Liver (tissue), 9 donors: ENCODE results near the gene MYRF. TPM values are rescaled to one million over a fixed set of nuclear protein-coding genes. Genes with fewer than 3 reads are reported as not detected.

Experiments
- DNase-seq: peaks from one replicate; pipeline ENCODE4 v3.0.0-alpha.2; 2017; ENCODE audit warnings: low spot score
- H3K27ac ChIP-seq, 2 donors: one replicate each; pipeline ENCODE4 v1.7.0; 2013; ENCODE audit warnings: inconsistent platforms in 2 of 2, low read length in 2 of 2, control low read depth in 1 of 2, low read depth in 1 of 2, mild to moderate bottlenecking in 1 of 2
- H3K27me3 ChIP-seq, 4 donors: one replicate each; pipeline versions ENCODE4 v1.6.1 to v1.7.0; 2013; ENCODE audit warnings: low read length in 3 of 4, inconsistent platforms in 1 of 4, mild to moderate bottlenecking in 1 of 4, moderate library complexity in 1 of 4; ENCODE audit not compliant: control insufficient read depth in 4 of 4, insufficient read depth in 4 of 4
- H3K36me3 ChIP-seq, 4 donors: one replicate each; pipeline versions ENCODE4 v1.6.1 to v1.7.0; 2013; ENCODE audit warnings: low read length in 3 of 4, mild to moderate bottlenecking in 3 of 4, low read depth in 1 of 4, moderate library complexity in 1 of 4; ENCODE audit not compliant: control insufficient read depth in 4 of 4, insufficient read depth in 3 of 4
- H3K4me1 ChIP-seq, 4 donors: one replicate each; pipeline versions ENCODE4 v1.6.1 to v1.7.0; 2013; ENCODE audit warnings: low read length in 3 of 4, mild to moderate bottlenecking in 3 of 4, moderate library complexity in 1 of 4; ENCODE audit not compliant: control insufficient read depth in 4 of 4, insufficient read depth in 4 of 4
- H3K4me3 ChIP-seq, 3 donors: one replicate each; pipeline versions ENCODE4 v1.6.1 to v1.7.0; 2013; ENCODE audit warnings: low read length in 3 of 3, control low read depth in 1 of 3, low read depth in 1 of 3, mild to moderate bottlenecking in 1 of 3
- H3K9ac ChIP-seq, 2 donors: one replicate each; pipeline ENCODE4 v1.7.0; 2013; ENCODE audit warnings: low read length in 2 of 2, mild to moderate bottlenecking in 2 of 2, moderate library complexity in 2 of 2, control low read depth in 1 of 2, low read depth in 1 of 2
- H3K9me3 ChIP-seq, 4 donors: one replicate each; pipeline versions ENCODE4 v1.6.1 to v1.7.0; 2013; ENCODE audit warnings: low read length in 3 of 4; ENCODE audit not compliant: control insufficient read depth in 4 of 4
- ATF3 ChIP-seq: IDR thresholded peaks from 2 replicates; pipeline ENCODE4 v1.6.1; 2016; ENCODE audit warnings: antibody characterized with exemption
- EGR1 ChIP-seq, 2 donors: IDR thresholded peaks; 2 replicates each; pipeline ENCODE4 v1.6.1; 2016 to 2018; ENCODE audit warnings: antibody characterized with exemption in 2 of 2, low read depth in 2 of 2
- FOXA1 ChIP-seq: IDR thresholded peaks from 2 replicates; pipeline ENCODE4 v1.6.1; 2016; ENCODE audit warnings: antibody characterized with exemption
- FOXA2 ChIP-seq: IDR thresholded peaks from 2 replicates; pipeline ENCODE4 v1.6.1; 2016; ENCODE audit warnings: antibody characterized with exemption
- GABPA ChIP-seq, 2 donors: IDR thresholded peaks in 1 of 2; conservative IDR thresholded peaks in 1 of 2; 2 replicates each; pipeline ENCODE4 v1.6.1; 2016; ENCODE audit warnings: antibody characterized with exemption in 2 of 2, mild to moderate bottlenecking in 1 of 2, moderate library complexity in 1 of 2
- HNF4A ChIP-seq, 2 donors: conservative IDR thresholded peaks; 2 replicates each; pipeline ENCODE4 v1.6.1; 2016; ENCODE audit warnings: antibody characterized with exemption in 2 of 2, mild to moderate bottlenecking in 2 of 2
- HNF4G ChIP-seq: IDR thresholded peaks from 2 replicates; pipeline ENCODE4 v1.6.1; 2016; ENCODE audit warnings: antibody characterized with exemption
- JUND ChIP-seq, 2 donors: IDR thresholded peaks; 2 replicates each; pipeline ENCODE4 v1.6.1; 2016; ENCODE audit warnings: antibody characterized with exemption in 2 of 2
- NR2F2 ChIP-seq: IDR thresholded peaks from 2 replicates; pipeline ENCODE4 v1.6.1; 2016; ENCODE audit warnings: antibody characterized with exemption
- RAD21 ChIP-seq, 2 donors: IDR thresholded peaks; 2 replicates each; pipeline ENCODE4 v1.6.1; 2016; ENCODE audit warnings: antibody characterized with exemption in 2 of 2, mild to moderate bottlenecking in 2 of 2
- REST ChIP-seq: IDR thresholded peaks from 2 replicates; pipeline ENCODE4 v1.6.1; 2016; ENCODE audit warnings: antibody characterized with exemption, mild to moderate bottlenecking
- RXRA ChIP-seq, 2 donors: IDR thresholded peaks; 2 replicates each; pipeline ENCODE4 v1.6.1; 2017 to 2018; ENCODE audit warnings: antibody characterized with exemption in 2 of 2, mild to moderate bottlenecking in 1 of 2
- SP1 ChIP-seq: IDR thresholded peaks from 2 replicates; pipeline ENCODE4 v1.6.1; 2018; ENCODE audit warnings: antibody characterized with exemption, mild to moderate bottlenecking
- YY1 ChIP-seq: IDR thresholded peaks from 2 replicates; pipeline ENCODE4 v1.6.1; 2016; ENCODE audit warnings: antibody characterized with exemption, mild to moderate bottlenecking
- ZBTB33 ChIP-seq: IDR thresholded peaks from 2 replicates; pipeline ENCODE4 v1.6.1; 2016; ENCODE audit warnings: antibody characterized with exemption
- WGBS: extraction: QIAGEN DNeasy Blood & Tissue Kit; methylation state at CpG from one replicate; pipeline ENCODE4 v1.1.7; 2013; 5-methylcytosine and 5-hydroxymethylcytosine counted together
- polyA plus RNA-seq, 2 donors: library from polyadenylated mRNA; stranded (reverse) in 1 of 2; unstranded in 1 of 2; fragments of 200-250 nt in 1 of 2; fragments of >200 nt in 1 of 2; fragmentation: Nextera tagmentation in 1 of 2; extraction: Ambion mirVana in 1 of 2; gene quantifications; one replicate each; pipeline versions ENCODE4 v1.2.1 to v1.2.3, GENCODE V29; 2013 to 2015
- total RNA-seq, 2 donors: library from RNA; depleted of rRNA; stranded (reverse); fragments of >200 nt; gene quantifications; one replicate each; pipeline ENCODE4 v1.2.3, GENCODE V29; 2014
- donor health status: healthy.
- donor health status: healthy.
- donor health status: healthy.
- donor health status: healthy.
- donor health status: healthy.

The MYRF gene
- total and polyA plus RNA-seq, 4 donors = 3.5 to 6.5 (median 4.4) TPM

GRCh38 chr11:61778920-61779650 is 26.6 kb downstream of the MYRF start:
- DNase-seq = no peak
- Histone ChIP-seq H3K9ac (no peak overlapping the region), H3K4me3 (no peak overlapping the region), H3K27me3 (no peaks in the 10 kb centered on the region), H3K9me3 (no peaks in the 10 kb centered on the region), H3K36me3 (peaks cover 0 to 49% (median 6%) of the 10 kb centered on the region in 4 donors), H3K27ac (no peak overlapping the region), H3K4me1 (no peaks in the 10 kb centered on the region)
- TF ChIP-seq SP1 (no peak), RAD21 (IDR thresholded peaks at IDR 0.05) (no peak)
- WGBS = 93% methylated on average over 24 of the region's 24 CpGs

GRCh38 chr11:61779666-61780525 is 27.5 kb downstream of the MYRF start:
- Histone ChIP-seq H3K36me3 (peaks cover 0 to 55% (median 8%) of the 10 kb centered on the region in 4 donors), H3K27ac (no peak overlapping the region), H3K4me1 (no peaks in the 10 kb centered on the region), H3K4me3 (no peak overlapping the region), H3K9me3 (no peaks in the 10 kb centered on the region), H3K9ac (no peak overlapping the region), H3K27me3 (no peaks in the 10 kb centered on the region)
- 87% methylated on average over 14 of the region's 14 CpGs for WGBS
- TF ChIP-seq NR2F2 (no peak), JUND (IDR thresholded peaks at IDR 0.05) (no peak), EGR1 (IDR thresholded peaks at IDR 0.05; ENCODE audit: low read depth in 2 of 2) (no peak), ATF3 (no peak), ZBTB33 (no peak), FOXA2 (no peak), YY1 (no peak)
- no peak for DNase-seq

- Histone ChIP-seq H3K27me3 (no peaks in the 10 kb centered on the region), H3K4me1 (no peaks in the 10 kb centered on the region), H3K27ac (no peak overlapping the region), H3K9ac (no peak overlapping the region), H3K4me3 (no peak overlapping the region), H3K9me3 (no peaks in the 10 kb centered on the region), H3K36me3 (peaks cover 0 to 63% (median 11%) of the 10 kb centered on the region in 4 donors)
- DNase-seq = no peak
- WGBS = 91% methylated on average over 9 of the region's 9 CpGs
- TF ChIP-seq SP1 = no peak
- TF ChIP-seq YY1 = no peak
- no peak for TF ChIP-seq RXRA (IDR thresholded peaks at IDR 0.05)
- TF ChIP-seq ZBTB33 = no peak
- TF ChIP-seq GABPA (IDR thresholded peaks at IDR 0.05 in 1 of 2, conservative IDR thresholded peaks at IDR 0.05 in 1 of 2) = no peak
- TF ChIP-seq HNF4G = no peak
- TF ChIP-seq ATF3 = no peak
- TF ChIP-seq NR2F2 = no peak
- TF ChIP-seq FOXA2 = no peak
- no peak for TF ChIP-seq RAD21 (IDR thresholded peaks at IDR 0.05)
- no peak for TF ChIP-seq HNF4A (conservative IDR thresholded peaks at IDR 0.05)
- TF ChIP-seq REST = no peak
- no peak for TF ChIP-seq FOXA1
Measured at GRCh38 chr11:61780581-61781162, 28.2 kb downstream of the MYRF start.
